K562 (cell line): ENCODE results near the gene MPHOSPH9. TPM values are rescaled to one million over a fixed set of nuclear protein-coding genes. Genes with fewer than 3 reads are reported as not detected.

Experiments used
- ARID4B ChIP-seq: sonication (generic); formaldehyde crosslinking; IDR thresholded peaks from 2 replicates; pipeline ENCODE4 v1.8.0; 2022; ENCODE audit warnings: mild to moderate bottlenecking, missing genetic modification reagents
- ATF4 ChIP-seq: fragments of 450-650 bp; formaldehyde crosslinking; IDR thresholded peaks from 2 replicates; pipeline ENCODE4 v1.4.0; 2022; ENCODE audit warnings: mild to moderate bottlenecking, moderate library complexity
- BCL6 ChIP-seq: fragments of 250-450 bp; sonication (Bioruptor Pico); IDR thresholded peaks from 2 replicates; pipeline ENCODE4 v1.4.0; 2020
- CGGBP1 ChIP-seq: fragments of 250-450 bp; sonication (Bioruptor Pico); IDR thresholded peaks from 2 replicates; pipeline ENCODE4 v1.9.0; 2021; ENCODE audit warnings: mild to moderate bottlenecking
- CTCF ChIP-seq, 3 experiments: IDR thresholded peaks in 2 of 3; conservative IDR thresholded peaks in 1 of 3; 2 replicates each; pipeline ENCODE4 v1.5.1; 2011 to 2012; ENCODE audit warnings: low read length in 3 of 3, mild to moderate bottlenecking in 3 of 3, control low read depth in 2 of 3, improper control_type of control experiment in 1 of 3, inconsistent platforms in 1 of 3, low read depth in 1 of 3, mixed read lengths in 1 of 3, moderate library complexity in 1 of 3; ENCODE audit not compliant: insufficient read depth in 2 of 3
- HEY1 ChIP-seq: fragments of 250-450 bp; sonication (Bioruptor Pico); IDR thresholded peaks from 2 replicates; pipeline ENCODE4 v1.5.0; 2020; ENCODE audit warnings: mild to moderate bottlenecking, moderate library complexity, borderline replicate concordance
- KAT2B ChIP-seq: IDR thresholded peaks from one replicate; pipeline ENCODE4 v1.6.1; 2012; ENCODE audit warnings: low read depth, mild to moderate bottlenecking, control low read depth, inconsistent platforms, low read length, moderate library complexity
- KDM4B ChIP-seq, 2 experiments: fragments of 450-650 bp in 1 of 2; sonication (generic) in 1 of 2; IDR thresholded peaks; 2 replicates each; pipeline ENCODE4 v1.6.1; 2016 to 2017; ENCODE audit warnings: borderline replicate concordance in 2 of 2, antibody characterized with exemption in 1 of 2, low read depth in 1 of 2, mild to moderate bottlenecking in 1 of 2
- KHSRP ChIP-seq: fragments of 450-650 bp; IDR thresholded peaks from 2 replicates; pipeline ENCODE4 v1.6.1; 2017
- LARP7 ChIP-seq: fragments of 450-650 bp; IDR thresholded peaks from 2 replicates; pipeline ENCODE4 v1.6.1; 2016
- MBD2 ChIP-seq: sonication (generic); IDR thresholded peaks from 2 replicates; pipeline ENCODE4 v1.6.1; 2016; ENCODE audit warnings: low read depth, borderline replicate concordance
- PRMT5 ChIP-seq: sonication (generic); formaldehyde crosslinking; IDR thresholded peaks from 2 replicates; pipeline ENCODE4 v1.5.0; 2020; ENCODE audit warnings: missing genetic modification reagents
- RFX5 ChIP-seq: IDR thresholded peaks from 2 replicates; pipeline ENCODE4 v1.6.1; 2011; ENCODE audit warnings: low read depth, mild to moderate bottlenecking, improper control_type of control experiment, low read length
- ZBTB2 ChIP-seq: fragments of 450-650 bp; IDR thresholded peaks from 2 replicates; pipeline ENCODE4 v1.6.1; 2016; ENCODE audit warnings: antibody characterized with exemption
- ZC3H4 ChIP-seq: sonication (generic); formaldehyde crosslinking; IDR thresholded peaks from 2 replicates; pipeline ENCODE4 v1.9.0; 2021; ENCODE audit warnings: missing genetic modification reagents, borderline replicate concordance
- ZKSCAN3 ChIP-seq: fragments of 250-450 bp; sonication (Bioruptor Pico); IDR thresholded peaks from 2 replicates; pipeline ENCODE4 v1.4.0; 2020
- ZNF12 ChIP-seq: sonication (generic); formaldehyde crosslinking; IDR thresholded peaks from 2 replicates; pipeline ENCODE4 v1.4.0; 2020; ENCODE audit warnings: mild to moderate bottlenecking, missing genetic modification reagents
- ZNF134 ChIP-seq: fragments of 250-450 bp; sonication (Bioruptor Pico); conservative IDR thresholded peaks from 2 replicates; pipeline ENCODE4 v1.4.0; 2020
- ZNF224 ChIP-seq: sonication (generic); formaldehyde crosslinking; IDR thresholded peaks from 2 replicates; pipeline ENCODE4 v1.8.0; 2022; ENCODE audit warnings: mild to moderate bottlenecking, missing genetic modification reagents
- ZNF253 ChIP-seq: fragments of 250-450 bp; sonication (Bioruptor Pico); conservative IDR thresholded peaks from 2 replicates; pipeline ENCODE4 v1.6.1; 2021; ENCODE audit warnings: mild to moderate bottlenecking
- ZNF316 ChIP-seq: fragments of 450-650 bp; IDR thresholded peaks from 2 replicates; pipeline ENCODE4 v1.6.1; 2016
- polyA plus RNA-seq, 8 experiments: library from polyadenylated mRNA; depleted of rRNA in 4 of 8; stranded (reverse) in 5 of 8; unstranded in 3 of 8; fragments of >200 nt; fragmentation: Nextera tagmentation in 2 of 8; fragmentation: Illumina TruSeq in 1 of 8; extraction: Ambion mirVana in 2 of 8; extraction: Trizol in 1 of 8; gene quantifications; 2 replicates each; pipeline versions ENCODE4 v1.2.1 to v1.2.3, GENCODE V29; 2011 to 2014; ENCODE audit warnings: inconsistent platforms in 1 of 8, missing spikeins in 1 of 8
- total RNA-seq, 7 experiments: library from RNA; depleted of rRNA in 6 of 7; stranded (reverse); fragments of >200 nt in 6 of 7; fragmentation: Illumina TruSeq in 2 of 7; extraction: Trizol in 2 of 7; gene quantifications; 2 replicates each; pipeline versions ENCODE4 v1.2.1 to v1.2.3, GENCODE V29; 2011 to 2021; ENCODE audit warnings: low replicate concordance in 1 of 7

Gene MPHOSPH9
- total and polyA plus RNA-seq, 9 of the 15 experiments (the other 6 are each of a cell fraction or from before 2014, with no cell fraction given): 14.2 to 103 (median 54.5) TPM

- TF ChIP-seq ZBTB2 (peak; percentile 89), BCL6 (CRISPR knock-in tag) (no peak), ZNF134 (CRISPR knock-in tag) (no peak), ZNF12 (CRISPR knock-in tag) (peak; percentile 23; the same call in 1 of the 2 replicates), PRMT5 (CRISPR knock-in tag) (no peak), RFX5 (no peak), LARP7 (peak; percentile 77; the same call in 1 of the 2 replicates), ZNF253 (peak; percentile 75), CGGBP1 (peak; percentile 92; the same call in 1 of the 2 replicates), KDM4B (IDR thresholded peaks at IDR 0.05; ENCODE audit: borderline replicate concordance in 2 of 2, low read depth in 1 of 2) (peak in 1 of 2 experiments; percentile 45; a peak in 1 of 4 replicates), CTCF (IDR thresholded peaks at IDR 0.05 in 2 of 3, conservative IDR thresholded peaks at IDR 0.05 in 1 of 3; ENCODE audit: insufficient read depth in 2 of 3, low read depth in 1 of 3, low read length in 3 of 3) (no peak), ZC3H4 (CRISPR knock-in tag) (no peak), KHSRP (no peak), ZNF224 (CRISPR knock-in tag) (no peak), ZNF316 (peak; percentile 78), ARID4B (CRISPR knock-in tag) (peak; percentile 90), HEY1 (CRISPR knock-in tag) (no peak), ATF4 (CRISPR knock-in tag) (peak; percentile 67; the same call in 1 of the 2 replicates), ZKSCAN3 (CRISPR knock-in tag) (no peak), MBD2 (peak; percentile 87), KAT2B (no peak)
These were observed at the start of gene MPHOSPH9, which contains the start of gene MTRFR (continued) for GRCh38 chr12:123232807-123233504.
